CD8-positive, alpha-beta memory T cell (primary cell): ENCODE results near the gene CREM. TPM values are rescaled to one million over a fixed set of nuclear protein-coding genes. Genes with fewer than 3 reads are reported as not detected.

Experiments used
- polyA plus RNA-seq: library from polyadenylated mRNA; unstranded; fragments of 300-500 nt; fragmentation: Illumina TruSeq; gene quantifications from one replicate; pipeline ENCODE4 v1.2.3, GENCODE V29; 2021
- total RNA-seq, 2 experiments: library from RNA; stranded (reverse); gene quantifications; one replicate each; pipeline ENCODE4 v1.2.3, GENCODE V29; 2021

Gene CREM
- total and polyA plus RNA-seq, 3 experiments from 2014 or later: 29.4 to 134 (median 132) TPM

Other genes starting within 250 kb of the CREM start
- gene CUL2, start 36.5 kb upstream of the CREM start, total RNA-seq: 10 to 100 TPM; 56.8 to 59.4 TPM
- 19.3 TPM for gene CUL2, start 36.5 kb upstream of the CREM start, polyA plus RNA-seq
- gene CCNY, start 209.7 kb downstream of the CREM start, total RNA-seq: 10 to 100 TPM; 58.4 to 65.2 TPM
- 15.1 TPM for gene CCNY, start 209.7 kb downstream of the CREM start, polyA plus RNA-seq